Keratinocyte (primary cell): ENCODE measurements around the gene PXDN. TPM values are rescaled to one million over a fixed set of nuclear protein-coding genes. Genes with fewer than 3 reads are reported as not detected.
A peak's percentile ranks its signal among the peaks of the same experiment; 100 is the strongest.

Experiments used
- DNase-seq: peaks from one replicate; pipeline ENCODE4 v3.0.0-alpha.2; 2011; ENCODE audit warnings: low read depth, missing footprints, low spot score
- FAIRE-seq: peaks from 2 replicates; lab custom pipeline; 2011; peaks lifted over from hg19 to GRCh38; lab: Jason Lieb, UNC
- H2AFZ ChIP-seq: 2 replicates; pipeline ENCODE4 v1.6.0; 2012; ENCODE audit warnings: low read length, control low read depth, inconsistent platforms; ENCODE audit not compliant: control insufficient read depth
- H3K27ac ChIP-seq: 2 replicates; pipeline ENCODE4 v1.5.1; 2011; ENCODE audit warnings: low read length; ENCODE audit not compliant: control insufficient read depth, insufficient read depth
- H3K27me3 ChIP-seq: 3 replicates; pipeline ENCODE4 v1.6.0; 2011; ENCODE audit warnings: low read length; ENCODE audit not compliant: control insufficient read depth, insufficient read depth; ENCODE audit errors: extremely low read depth
- H3K36me3 ChIP-seq, 2 experiments: 2 replicates in 1 of 2; 3 replicates in 1 of 2; pipeline ENCODE4 v1.5.1; 2011; ENCODE audit warnings: low read length in 2 of 2, mild to moderate bottlenecking in 1 of 2; ENCODE audit not compliant: control insufficient read depth in 2 of 2, insufficient read depth in 2 of 2; ENCODE audit errors: extremely low read depth in 1 of 2
- H3K4me1 ChIP-seq: 3 replicates; pipeline ENCODE4 v1.5.1; 2011; ENCODE audit warnings: low read length; ENCODE audit not compliant: control insufficient read depth, insufficient read depth; ENCODE audit errors: extremely low read depth
- H3K4me2 ChIP-seq: 3 replicates; pipeline ENCODE4 v1.6.0; 2011; ENCODE audit warnings: low read depth, low read length; ENCODE audit not compliant: control insufficient read depth, insufficient read depth; ENCODE audit errors: extremely low read depth
- H3K4me3 ChIP-seq, 3 experiments: fragments of 200-600 bp in 1 of 3; sonication (generic) in 1 of 3; 2 replicates in 2 of 3; 3 replicates in 1 of 3; pipeline ENCODE4 v1.5.1; 2011 to 2016; ENCODE audit warnings: low read length in 3 of 3, mild to moderate bottlenecking in 3 of 3, control low read depth in 2 of 3, inconsistent platforms in 1 of 3, low read depth in 1 of 3, mixed read lengths in 1 of 3, mixed run types in 1 of 3, moderate library complexity in 1 of 3; ENCODE audit not compliant: control insufficient read depth in 2 of 3, insufficient read depth in 2 of 3; ENCODE audit errors: extremely low read depth in 1 of 3
- H3K79me2 ChIP-seq: 2 replicates; pipeline ENCODE4 v1.6.0; 2012; ENCODE audit warnings: low read length; ENCODE audit not compliant: control insufficient read depth, insufficient read depth
- H3K9ac ChIP-seq: 3 replicates; pipeline ENCODE4 v1.6.0; 2011; ENCODE audit warnings: low read length; ENCODE audit not compliant: control insufficient read depth, insufficient read depth; ENCODE audit errors: extremely low read depth
- H3K9me1 ChIP-seq: 3 replicates; pipeline ENCODE4 v1.6.0; 2011; ENCODE audit warnings: low read length; ENCODE audit not compliant: control insufficient read depth, insufficient read depth; ENCODE audit errors: extremely low read depth
- H3K9me3 ChIP-seq: 2 replicates; pipeline ENCODE4 v1.5.1; 2012; ENCODE audit warnings: low read depth, low read length; ENCODE audit not compliant: control insufficient read depth
- H4K20me1 ChIP-seq: 3 replicates; pipeline ENCODE4 v1.6.0; 2011; ENCODE audit warnings: low read length; ENCODE audit not compliant: control insufficient read depth, insufficient read depth; ENCODE audit errors: extremely low read depth
- CTCF ChIP-seq, 3 experiments: IDR thresholded peaks in 1 of 3; conservative IDR thresholded peaks in 1 of 3; optimal IDR thresholded peaks in 1 of 3; 2 replicates in 2 of 3; 3 replicates in 1 of 3; pipeline versions ENCODE3 to v1.5.1; 2011; ENCODE audit warnings: low read length in 3 of 3, mild to moderate bottlenecking in 3 of 3, moderate library complexity in 2 of 3, control low read depth in 1 of 3, inconsistent platforms in 1 of 3; ENCODE audit not compliant: insufficient read depth in 2 of 3; ENCODE audit errors: extremely low read depth in 1 of 3
- EZH2 ChIP-seq: IDR thresholded peaks from one replicate; pipeline ENCODE4 v1.6.1; 2012; ENCODE audit warnings: inconsistent platforms, mild to moderate bottlenecking, low read length, moderate library complexity
- dilution Hi-C: fragments of 300-500 bp; cut with MboI; formaldehyde crosslinking; loops from one replicate; pipeline ENCODE4 v1.7.0; 2020; ENCODE audit warnings: low sequenced_read_pairs; ENCODE audit not compliant: extremely low pct_ligation_motif_present
- polyA plus RNA-seq, 5 experiments: library from polyadenylated mRNA; depleted of rRNA in 3 of 5; stranded (reverse) in 3 of 5; stranded (forward) in 1 of 5; unstranded in 1 of 5; fragments of >200 nt; gene quantifications; 1 replicate in 1 of 5; 2 replicates in 3 of 5; 3 replicates in 1 of 5; pipeline versions ENCODE4 v1.2.1 to v1.2.3, GENCODE V29; 2011 to 2012; ENCODE audit warnings: missing spikeins in 2 of 5, low read depth in 1 of 5, low replicate concordance in 1 of 5

Gene PXDN
- polyA plus RNA-seq, 1 donor (not counting 4 experiments of a cell fraction or from before 2014, with no cell fraction given) = 36.7 TPM

DNA sequence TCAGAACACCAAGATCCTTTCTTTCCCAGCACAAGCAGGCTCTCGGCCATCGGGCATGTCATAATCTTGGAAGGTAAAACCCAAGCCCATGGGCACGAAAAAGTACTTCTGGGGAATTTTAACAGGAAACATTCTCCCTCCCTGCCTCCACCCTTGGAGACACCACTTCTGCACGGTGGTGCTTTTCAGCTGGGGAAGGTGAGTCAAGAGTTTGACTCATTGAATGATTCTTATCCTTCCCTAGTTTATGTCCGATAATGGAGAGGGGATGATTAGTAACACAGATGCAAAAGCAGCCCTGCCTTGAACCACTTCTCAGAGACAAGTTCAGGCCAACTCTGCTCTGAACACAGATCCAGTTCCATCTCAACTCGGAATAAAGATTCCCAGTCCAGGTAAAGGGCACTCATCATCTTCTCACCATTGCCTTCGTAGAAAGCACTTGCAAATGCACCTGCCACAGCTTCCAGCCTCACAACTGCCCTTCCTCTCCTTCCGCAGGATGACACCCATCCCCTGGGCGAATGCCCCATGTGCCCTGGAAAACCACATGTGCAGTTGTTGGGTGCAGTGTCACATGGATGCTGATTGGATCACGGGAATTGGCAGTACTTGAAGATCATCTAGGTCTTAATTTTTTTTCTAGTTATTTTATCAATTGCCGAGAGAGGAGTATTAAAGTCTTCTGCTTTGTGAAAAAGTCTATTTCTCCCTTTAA is 136.2 kb downstream of the PXDN start:
- no peaks in the 10 kb centered on the region for H3K9me3 ChIP-seq
- H4K20me1 ChIP-seq = no peaks in the 10 kb centered on the region
- H3K4me1 ChIP-seq = peaks cover 36% of the 10 kb centered on the region
- peaks cover 4% of the 10 kb centered on the region for H3K9me1 ChIP-seq
- no peaks in the 10 kb centered on the region for H3K36me3 ChIP-seq
- H3K4me3 ChIP-seq = no peak overlapping the region
- DNase-seq (peak; percentile 57), FAIRE-seq (peak; percentile 96)
- dilution Hi-C loops = no loop called here
- peak overlapping the region; percentile 28 for H3K27ac ChIP-seq
- no peak overlapping the region for H3K9ac ChIP-seq
- H3K79me2 ChIP-seq = no peaks in the 10 kb centered on the region
- H3K27me3 ChIP-seq = no peaks in the 10 kb centered on the region
- H2AFZ ChIP-seq = no peak overlapping the region
- no peak for TF ChIP-seq CTCF (optimal IDR thresholded peaks at IDR 0.05 in 1 of 3, IDR thresholded peaks at IDR 0.05 in 1 of 3, conservative IDR thresholded peaks at IDR 0.05 in 1 of 3; ENCODE audit: extremely low read depth in 1 of 3, insufficient read depth in 2 of 3, low read length in 3 of 3)
- no peak for TF ChIP-seq EZH2
- peak overlapping the region; percentile 62 for H3K4me2 ChIP-seq

DNA sequence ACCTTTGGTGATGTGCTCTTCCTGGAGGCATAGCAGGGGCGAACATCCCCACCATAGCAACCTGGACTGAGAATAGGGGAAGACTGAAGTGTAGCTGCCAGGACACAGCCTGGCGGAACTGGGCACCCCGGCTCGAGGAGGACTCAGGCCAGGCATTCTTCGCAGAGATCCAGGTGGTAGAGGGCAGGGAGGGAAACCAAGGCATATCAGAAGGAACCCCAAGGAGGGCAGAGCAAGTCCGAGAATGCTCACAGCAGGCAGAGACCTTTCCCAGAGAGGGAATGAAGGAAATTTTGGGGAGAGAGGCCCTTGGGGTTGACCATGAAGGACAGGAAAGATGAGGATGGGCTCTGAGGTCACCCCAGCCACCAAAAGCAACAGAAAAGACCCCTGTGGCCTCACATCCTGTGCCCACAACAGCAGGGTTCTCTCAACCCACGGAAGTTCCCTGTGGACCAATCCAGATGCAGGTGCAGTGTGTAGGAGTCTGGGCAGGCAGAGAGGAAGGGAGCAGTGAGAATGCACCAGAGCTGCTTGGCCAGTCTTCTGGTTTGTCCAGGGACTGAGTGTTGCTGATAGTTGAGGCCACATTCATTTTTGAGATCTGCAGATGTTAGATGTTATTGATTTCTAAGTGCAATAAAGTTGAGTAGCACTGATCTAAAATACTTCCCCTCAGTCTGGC is 136.9 kb downstream of the PXDN start:
- no peak for DNase-seq
- peak overlapping the region; percentile 62 for H3K4me2 ChIP-seq

More for the DNA sequence above, 136.9 kb downstream of the PXDN start:
- peaks cover 4% of the 10 kb centered on the region for H3K9me1 ChIP-seq
- no peaks in the 10 kb centered on the region for H3K36me3 ChIP-seq
- H3K9me3 ChIP-seq = no peaks in the 10 kb centered on the region
- TF ChIP-seq EZH2 (no peak), CTCF (optimal IDR thresholded peaks at IDR 0.05 in 1 of 3, IDR thresholded peaks at IDR 0.05 in 1 of 3, conservative IDR thresholded peaks at IDR 0.05 in 1 of 3; ENCODE audit: extremely low read depth in 1 of 3, insufficient read depth in 2 of 3, low read length in 3 of 3) (no peak)
- H4K20me1 ChIP-seq = no peaks in the 10 kb centered on the region
- no peak overlapping the region for H3K27ac ChIP-seq
- H2AFZ ChIP-seq = no peak overlapping the region
- H3K4me3 ChIP-seq = no peak overlapping the region
- no peaks in the 10 kb centered on the region for H3K27me3 ChIP-seq
- H3K4me1 ChIP-seq = peaks cover 36% of the 10 kb centered on the region
- no peaks in the 10 kb centered on the region for H3K79me2 ChIP-seq
- no peak overlapping the region for H3K9ac ChIP-seq
- dilution Hi-C loops = no loop called here
- FAIRE-seq = no peak
